Left renal pelvis (tissue), 4 donors: ENCODE measurements around the gene DOP1B. TPM values are rescaled to one million over a fixed set of nuclear protein-coding genes. Genes with fewer than 3 reads are reported as not detected.
"Not testable (repeated sequence)": the region's sequence is repeated elsewhere in the genome, so short reads cannot be mapped to it uniquely, and the experiment has no call there.

Experiments
- DNase-seq, 4 donors: peaks; one replicate each; pipeline ENCODE4 v3.0.0-alpha.2; 2013; ENCODE audit warnings: low read depth in 4 of 4, low spot score in 3 of 4
- polyA plus RNA-seq, 4 donors: library from polyadenylated mRNA; unstranded; fragments of 120-200 nt; gene quantifications; one replicate each; pipeline ENCODE4 v1.2.1, GENCODE V29; 2013; ENCODE audit not compliant: insufficient read length in 4 of 4

Gene DOP1B
- polyA plus RNA-seq, 4 donors, result 4.8 to 8.2 (median 6.1) TPM

DNA sequence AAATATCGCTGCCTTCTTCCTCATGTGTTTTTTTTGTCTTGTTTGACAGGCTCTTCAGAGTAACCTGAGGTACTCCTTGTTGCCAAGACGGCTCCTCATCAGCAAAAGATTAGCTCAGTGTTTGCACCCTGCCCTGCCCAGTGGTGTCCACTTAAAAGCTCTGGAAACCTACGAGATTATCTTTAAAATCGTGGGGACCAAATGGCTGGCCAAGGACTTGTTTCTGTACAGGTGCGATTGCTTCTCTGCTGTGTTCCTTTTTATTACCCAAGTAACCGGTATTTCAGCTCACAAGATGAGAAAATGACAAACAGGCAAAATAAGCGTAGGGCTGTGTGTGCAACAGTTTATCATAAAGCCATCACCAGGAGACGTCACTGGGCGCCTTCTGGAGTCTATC lies 42.4 kb downstream of the DOP1B start:
- DNase-seq, result no peak

GRCh38 chr21:36199575-36199974 lies 43.0 kb downstream of the DOP1B start:
- not testable (repeated sequence) for DNase-seq

- no peak for DNase-seq
These were observed 43.5 kb downstream of the DOP1B start for GRCh38 chr21:36200081-36200561.

- DNase-seq, result no peak
These were observed 46.3 kb downstream of the DOP1B start for GRCh38 chr21:36202726-36203602.

GRCh38 chr21:36203603-36203889 lies 46.9 kb downstream of the DOP1B start:
- DNase-seq, result no peak

- no peak for DNase-seq
These were observed 48.4 kb downstream of the DOP1B start for GRCh38 chr21:36204980-36205379.

- DNase-seq, result no peak
These were observed 49.3 kb downstream of the DOP1B start for GRCh38 chr21:36205962-36206361.

Other genes starting within 250 kb of the DOP1B start
- gene SETD4, start 96.3 kb upstream of the DOP1B start, polyA plus RNA-seq, result 10 to 100 TPM; 18.1 to 41.7 (median 33.8) TPM
- gene CBR1, start 86.8 kb upstream of the DOP1B start, polyA plus RNA-seq, result 10 to 100 TPM; 32.0 to 64.5 (median 61.8) TPM
- 1 to 10 TPM; 1.1 to 5.6 (median 1.7) TPM for gene CBR3, start 21.7 kb upstream of the DOP1B start, polyA plus RNA-seq
- 10 to 100 TPM; 38.0 to 41.2 (median 38.9) TPM for gene MORC3, start 163.4 kb downstream of the DOP1B start, polyA plus RNA-seq
- 1 to 10 TPM; 5.8 to 9.5 (median 8.8) TPM for gene CHAF1B, start 228.6 kb downstream of the DOP1B start, polyA plus RNA-seq